Smooth muscle cell (in vitro differentiated cells): ENCODE data around the gene LYRM4. TPM values are rescaled to one million over a fixed set of nuclear protein-coding genes. Genes with fewer than 3 reads are reported as not detected.

Source experiments
- DNase-seq: peaks from one replicate; lab custom pipeline; 2025; ENCODE audit not compliant: unreplicated experiment; lab: John Stamatoyannopoulos, UW
- H2AFZ ChIP-seq: fragments of 200-600 bp; sonication (generic); 2 replicates; pipeline ENCODE4 v1.6.0; 2016; ENCODE audit warnings: antibody characterized with exemption, low read depth, mild to moderate bottlenecking
- H3F3A ChIP-seq: fragments of 200-600 bp; sonication (generic); 2 replicates; pipeline ENCODE4 v1.6.0; 2017; ENCODE audit warnings: antibody characterized with exemption, low read depth
- H3K27ac ChIP-seq: fragments of 200-600 bp; sonication (generic); 2 replicates; pipeline ENCODE4 v1.5.1; 2016; ENCODE audit warnings: low read depth, mild to moderate bottlenecking
- H3K27me3 ChIP-seq: fragments of 200-600 bp; sonication (generic); 2 replicates; pipeline ENCODE4 v1.6.1; 2016; ENCODE audit warnings: low read depth, mild to moderate bottlenecking
- H3K36me3 ChIP-seq: fragments of 200-600 bp; sonication (generic); 2 replicates; pipeline ENCODE4 v1.5.1; 2016; ENCODE audit warnings: low read depth
- H3K4me1 ChIP-seq: fragments of 200-600 bp; sonication (generic); 2 replicates; pipeline ENCODE4 v1.5.1; 2016; ENCODE audit warnings: low read depth
- H3K4me2 ChIP-seq: fragments of 200-600 bp; sonication (generic); 2 replicates; pipeline ENCODE4 v1.6.0; 2016; ENCODE audit warnings: mild to moderate bottlenecking
- H3K4me3 ChIP-seq: fragments of 200-600 bp; sonication (generic); 2 replicates; pipeline ENCODE4 v1.5.1; 2016; ENCODE audit warnings: mild to moderate bottlenecking
- H3K79me2 ChIP-seq: fragments of 200-600 bp; sonication (generic); 2 replicates; pipeline ENCODE4 v1.6.0; 2016; ENCODE audit warnings: low read depth, mild to moderate bottlenecking
- H3K9ac ChIP-seq: fragments of 200-600 bp; sonication (generic); 2 replicates; pipeline ENCODE4 v1.6.0; 2016; ENCODE audit warnings: low read depth
- H3K9me3 ChIP-seq: fragments of 200-600 bp; sonication (generic); replicated peaks from 2 replicates; pipeline ENCODE4 v1.5.1; 2016; ENCODE audit warnings: low read depth
- H4K20me1 ChIP-seq: fragments of 200-600 bp; sonication (generic); 2 replicates; pipeline ENCODE4 v1.6.0; 2016; ENCODE audit warnings: low read depth
- CTCF ChIP-seq: fragments of 200-600 bp; sonication (generic); IDR thresholded peaks from 2 replicates; pipeline ENCODE4 v1.5.1; 2017; ENCODE audit warnings: borderline replicate concordance, mild to moderate bottlenecking, antibody characterized with exemption; ENCODE audit not compliant: insufficient read depth, poor library complexity, severe bottlenecking
- WGBS: methylation state at CpG from one replicate; pipeline ENCODE4 v1.1.7; 2016; ENCODE audit warnings: low lambda C conversion rate; 5-methylcytosine and 5-hydroxymethylcytosine counted together
- polyA plus RNA-seq: library from polyadenylated mRNA; unstranded; fragments of >200 nt; fragmentation: Nextera tagmentation; extraction: Ambion mirVana; gene quantifications from 2 replicates; pipeline ENCODE4 v1.2.1, GENCODE V29; 2016
- total RNA-seq: library from RNA; depleted of rRNA; stranded (reverse); fragments of >200 nt; gene quantifications from 2 replicates; pipeline ENCODE4 v1.2.3, GENCODE V29; 2014

LYRM4 gene
- total and polyA plus RNA-seq, 2 experiments from 2014 or later: 26.1 to 27.1 TPM

GRCh38 chr6:5163247-5163646 lies 97.5 kb downstream of the LYRM4 start:
- Histone ChIP-seq H3K4me2 (no peak overlapping the region), H3K9ac (no peak overlapping the region), H2AFZ (no peak overlapping the region), H4K20me1 (peaks cover 5% of the 10 kb centered on the region), H3K4me3 (no peak overlapping the region), H3K27me3 (no peaks in the 10 kb centered on the region), H3F3A (no peaks in the 10 kb centered on the region), H3K9me3 (no peaks in the 10 kb centered on the region), H3K27ac (no peak overlapping the region), H3K36me3 (no peaks in the 10 kb centered on the region), H3K4me1 (no peaks in the 10 kb centered on the region), H3K79me2 (no peaks in the 10 kb centered on the region)
- 99% methylated on average over 6 of the region's 6 CpGs for WGBS
- DNase-seq: no peak
- TF ChIP-seq CTCF: no peak

- no peak overlapping the region for H3K4me2 ChIP-seq
- no peaks in the 10 kb centered on the region for H3K27me3 ChIP-seq
- no peak overlapping the region for H2AFZ ChIP-seq
- no peak for TF ChIP-seq CTCF
- H4K20me1 ChIP-seq: peaks cover 11% of the 10 kb centered on the region
- H3K9me3 ChIP-seq: no peaks in the 10 kb centered on the region
- H3K27ac ChIP-seq: no peak overlapping the region
- H3K36me3 ChIP-seq: no peaks in the 10 kb centered on the region
- 82% methylated on average over 5 of the region's 5 CpGs for WGBS
- no peaks in the 10 kb centered on the region for H3K4me1 ChIP-seq
- H3K79me2 ChIP-seq: no peaks in the 10 kb centered on the region
- no peak overlapping the region for H3K9ac ChIP-seq
- no peak overlapping the region for H3K4me3 ChIP-seq
- H3F3A ChIP-seq: no peaks in the 10 kb centered on the region
- no peak for DNase-seq
Measured at GRCh38 chr6:5162355-5162754, 98.4 kb downstream of the LYRM4 start.

- Histone ChIP-seq H3K27me3 (no peaks in the 10 kb centered on the region), H3K4me3 (no peak overlapping the region), H4K20me1 (peaks cover 31% of the 10 kb centered on the region), H3K4me1 (no peaks in the 10 kb centered on the region), H3F3A (no peaks in the 10 kb centered on the region), H3K27ac (no peak overlapping the region), H3K9me3 (no peaks in the 10 kb centered on the region), H2AFZ (no peak overlapping the region), H3K79me2 (no peaks in the 10 kb centered on the region), H3K4me2 (no peak overlapping the region), H3K9ac (no peak overlapping the region), H3K36me3 (no peaks in the 10 kb centered on the region)
- WGBS: 90% methylated on average over 4 of the region's 4 CpGs
- DNase-seq: no peak
- no peak for TF ChIP-seq CTCF
Measured at GRCh38 chr6:5160206-5160605, 100.5 kb downstream of the LYRM4 start.

GRCh38 chr6:5159162-5159561 lies 101.6 kb downstream of the LYRM4 start:
- H3K4me1 ChIP-seq: no peaks in the 10 kb centered on the region
- H3K9me3 ChIP-seq: no peaks in the 10 kb centered on the region
- 68% methylated on average over 1 of the region's 1 CpG for WGBS
- H3K9ac ChIP-seq: no peak overlapping the region
- H3K27ac ChIP-seq: no peak overlapping the region
- H3K36me3 ChIP-seq: no peaks in the 10 kb centered on the region
- H2AFZ ChIP-seq: no peak overlapping the region
- peaks cover 35% of the 10 kb centered on the region for H4K20me1 ChIP-seq
- H3K4me2 ChIP-seq: no peak overlapping the region
- no peaks in the 10 kb centered on the region for H3F3A ChIP-seq
- no peak for DNase-seq
- no peaks in the 10 kb centered on the region for H3K79me2 ChIP-seq
- no peak overlapping the region for H3K4me3 ChIP-seq
- TF ChIP-seq CTCF: no peak
- H3K27me3 ChIP-seq: no peaks in the 10 kb centered on the region
